Measurements from ENCODE around the gene MYOM1.
"Not testable (repeated sequence)": the region's sequence is repeated elsewhere in the genome, so short reads cannot be mapped to it uniquely, and the experiment has no call there.

The MYOM1 gene

GRCh38 chr18:3073353-3073752, 146.4 kb downstream of the MYOM1 start:
- DNase-seq: not testable (repeated sequence)

- no peak for DNase-seq
Observed at GRCh38 chr18:3071676-3072075, 148.1 kb downstream of the MYOM1 start.

- no peak for DNase-seq
Observed at GRCh38 chr18:3069671-3070433, 149.9 kb downstream of the MYOM1 start.

DNA sequence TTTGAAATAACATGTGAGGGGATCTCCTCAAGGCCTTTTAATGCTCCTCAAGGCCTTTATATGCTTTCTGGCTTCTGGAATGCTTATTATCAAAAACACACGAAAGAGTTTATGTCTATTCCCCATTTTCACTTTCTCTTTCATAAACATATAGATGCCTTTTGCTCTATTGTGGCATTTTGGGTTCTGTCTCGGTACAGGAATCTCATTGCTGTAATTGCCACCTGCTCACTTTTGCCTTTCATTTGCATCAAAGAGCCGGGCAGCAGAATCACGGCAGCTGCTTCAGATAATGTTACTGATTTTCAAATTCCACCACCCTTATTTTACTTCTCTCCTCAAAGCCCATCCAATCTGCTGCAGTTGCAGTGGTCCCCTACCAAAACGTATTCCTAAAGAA, 152.0 kb downstream of the MYOM1 start:
- DNase-seq: no peak

DNA sequence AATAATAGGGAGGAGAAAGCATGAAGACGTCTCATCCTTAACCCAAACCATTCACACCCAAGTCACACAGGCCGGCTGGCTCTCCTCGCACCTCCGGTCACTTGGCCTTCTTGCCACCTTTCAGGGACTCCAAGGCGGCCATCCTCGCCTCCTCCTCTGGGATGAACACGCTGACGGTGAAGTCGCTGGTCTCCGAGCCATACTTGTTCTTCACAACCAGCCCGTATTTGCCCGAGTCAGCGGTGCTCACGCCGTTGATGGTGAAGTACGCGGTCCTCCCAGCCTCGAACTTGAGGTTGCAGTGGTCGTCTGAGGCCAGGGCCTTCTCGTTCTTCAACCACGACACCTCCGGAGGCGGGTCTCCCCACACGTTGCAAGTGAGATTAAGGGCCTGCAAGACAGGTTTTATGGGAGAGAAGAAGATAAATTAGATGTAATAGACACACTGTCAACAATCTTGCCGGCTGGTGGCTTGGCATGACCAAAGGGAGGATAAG, 152.6 kb downstream of the MYOM1 start:
- DNase-seq: no peak

- no peak for DNase-seq
Observed at GRCh38 chr18:3066341-3067110, 153.2 kb downstream of the MYOM1 start.

DNA sequence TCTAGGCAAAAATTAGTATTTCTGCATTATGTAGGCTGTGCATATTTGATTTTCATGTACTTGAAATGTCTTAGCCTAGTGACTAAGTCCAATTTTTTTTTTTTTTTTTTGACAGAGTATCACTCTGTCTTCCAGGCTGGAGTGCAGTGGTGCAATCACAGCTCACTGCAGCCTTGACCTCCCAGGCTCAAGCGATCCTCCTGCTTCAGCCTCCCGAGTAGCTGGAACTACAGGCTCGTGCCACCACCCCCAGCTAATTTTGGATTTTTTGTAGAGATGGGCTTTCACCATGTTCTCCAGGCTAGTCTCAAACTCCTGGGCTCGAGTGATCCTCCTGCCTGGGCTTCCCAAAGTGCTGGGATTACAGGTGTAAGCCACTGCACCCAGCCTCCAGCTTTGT, 156.0 kb downstream of the MYOM1 start:
- DNase-seq: not testable (repeated sequence)

DNA sequence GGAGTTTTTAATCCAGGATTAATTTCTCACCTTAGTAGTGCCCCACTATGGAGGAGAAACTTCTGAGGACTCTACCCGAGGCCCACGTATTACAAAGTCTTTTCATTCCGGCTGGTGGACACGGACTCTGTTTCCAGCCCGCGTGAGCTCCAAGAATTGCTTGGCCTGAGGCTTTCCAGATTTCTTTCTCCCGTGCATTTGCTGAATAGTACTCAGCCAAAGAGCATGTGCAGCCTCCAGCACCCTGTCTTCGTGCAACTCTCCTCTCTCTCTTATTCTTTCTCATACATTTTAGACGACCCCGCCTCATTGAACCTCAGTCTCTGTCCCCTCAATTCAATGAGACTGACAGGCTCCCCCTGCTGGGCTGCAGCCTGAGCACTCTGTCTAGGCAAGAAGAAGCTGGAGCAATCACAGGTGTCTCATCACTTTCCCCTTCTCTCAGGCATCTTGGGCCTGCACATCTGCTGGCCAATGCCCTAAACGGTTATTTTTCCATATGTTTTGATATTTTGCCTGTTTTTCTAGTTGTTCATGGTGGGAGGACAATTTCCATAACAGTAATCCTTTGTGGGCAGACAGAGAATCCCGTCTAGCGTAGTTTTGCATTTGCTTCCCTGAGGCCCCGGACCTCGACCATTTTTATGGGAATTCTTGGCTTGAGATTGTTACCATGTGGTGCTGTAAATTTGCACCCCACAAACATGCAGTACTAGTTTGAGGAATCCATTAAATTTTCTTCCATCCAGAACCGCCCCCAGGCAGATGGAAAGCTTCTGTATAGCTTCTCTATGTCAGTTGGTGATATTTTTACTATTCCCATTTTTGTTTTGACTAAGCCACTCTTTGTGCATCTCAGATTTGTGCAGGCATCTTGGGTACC, 156.7 kb downstream of the MYOM1 start:
- DNase-seq: no peak

DNA sequence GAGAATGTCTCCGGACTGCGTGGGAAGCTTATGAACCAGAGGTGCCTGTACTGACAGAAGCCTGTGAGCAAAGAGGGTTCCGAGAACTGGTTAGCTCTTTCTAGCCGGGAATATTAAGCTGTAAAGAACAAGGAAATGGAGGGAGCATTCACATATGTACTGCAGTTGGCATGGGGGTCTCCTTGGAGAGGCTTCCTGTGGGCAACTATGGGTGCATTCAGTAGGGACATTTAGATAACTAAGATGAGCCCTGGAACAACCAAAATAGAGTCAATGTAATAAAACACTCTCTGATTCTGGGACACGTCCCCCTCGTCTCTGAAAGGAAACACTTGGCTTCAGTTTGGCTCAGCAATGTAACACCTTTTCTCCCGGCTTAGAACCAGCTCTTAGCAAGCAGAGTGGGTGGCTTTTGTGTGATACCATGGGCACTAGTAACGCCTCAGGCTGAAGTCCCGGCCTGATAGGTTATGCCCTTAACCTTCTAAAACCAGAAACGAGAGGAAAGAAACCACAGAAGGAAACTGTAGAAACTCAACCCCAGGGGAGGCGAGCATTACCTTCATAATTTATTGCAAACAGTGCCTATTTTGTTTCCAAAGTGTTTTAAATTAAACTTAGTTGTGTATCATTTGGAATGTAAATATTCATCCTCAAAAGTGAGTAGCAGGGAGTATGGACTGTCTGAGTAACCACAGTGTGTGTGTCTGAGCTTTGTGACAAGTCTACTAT, 158.0 kb downstream of the MYOM1 start:
- no peak for DNase-seq

DNA sequence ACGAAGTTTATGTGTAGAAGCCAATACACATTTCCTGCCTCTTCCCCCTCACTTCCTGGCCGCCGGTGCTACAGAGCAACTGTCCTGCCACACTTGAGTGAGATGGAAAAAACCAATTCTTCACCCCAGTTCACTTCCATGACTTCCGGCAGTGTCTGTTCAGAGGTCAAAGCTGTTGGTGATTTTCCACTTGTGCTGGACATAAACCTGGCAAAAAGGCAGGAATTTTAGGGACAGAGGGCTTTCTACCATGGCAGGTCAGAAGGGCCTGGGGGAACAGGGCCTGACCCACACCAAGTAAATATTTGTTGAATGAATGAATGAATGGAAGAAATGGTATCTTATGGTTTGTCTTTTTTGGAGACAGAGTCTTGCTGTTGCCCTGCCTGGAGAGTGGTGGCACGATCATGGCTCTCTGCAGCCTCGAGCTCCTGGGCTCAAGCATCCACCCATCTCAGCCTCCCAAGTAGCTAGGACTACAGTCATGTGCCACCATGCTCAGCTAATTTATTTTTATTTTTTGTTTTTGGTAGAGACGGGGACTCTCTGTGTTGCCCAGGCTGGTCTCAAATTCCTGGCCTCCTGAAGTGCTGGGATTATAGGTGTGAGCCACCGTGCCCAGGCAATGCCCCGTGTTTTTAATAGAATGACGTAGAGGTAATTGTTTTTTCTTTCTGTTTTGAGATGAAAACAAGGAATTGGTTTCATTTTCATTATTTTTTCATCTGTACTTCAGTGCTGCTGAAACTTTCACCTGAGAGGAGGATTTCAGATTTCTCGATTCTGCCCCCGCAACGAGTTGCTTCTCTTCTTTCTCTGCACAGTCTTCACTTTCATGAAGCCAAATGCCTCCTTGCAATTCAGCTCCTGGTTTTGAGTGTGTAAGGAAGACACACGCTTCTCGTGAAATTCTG, 158.8 kb downstream of the MYOM1 start:
- DNase-seq: no peak

GRCh38 chr18:3059272-3059671, 160.5 kb downstream of the MYOM1 start:
- DNase-seq: no peak

GRCh38 chr18:3058328-3059191, 161.2 kb downstream of the MYOM1 start:
- DNase-seq: no peak

GRCh38 chr18:3057526-3057925, 162.2 kb downstream of the MYOM1 start:
- DNase-seq: no peak

DNA sequence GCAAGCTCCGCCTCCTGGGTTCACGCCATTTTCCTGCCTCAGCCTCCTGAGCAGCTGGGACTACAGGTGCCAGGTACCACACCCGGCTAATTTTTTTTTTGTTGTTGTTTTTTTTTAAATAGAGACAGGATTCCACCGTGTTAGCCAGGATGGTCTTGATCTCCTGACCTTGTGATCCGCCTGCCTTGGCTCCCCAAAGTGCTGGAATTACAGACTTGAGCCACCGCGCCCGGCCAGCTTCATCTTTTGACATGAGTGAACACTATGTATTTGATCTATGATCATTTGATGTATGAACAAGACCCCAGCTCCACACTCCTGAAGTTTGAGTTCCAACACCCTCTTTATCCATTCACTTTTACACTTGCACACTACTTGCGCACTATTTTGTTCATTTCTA, 163.5 kb downstream of the MYOM1 start:
- no peak for DNase-seq

- DNase-seq: no peak
Observed at GRCh38 chr18:3055816-3056215, 164.0 kb downstream of the MYOM1 start.

DNA sequence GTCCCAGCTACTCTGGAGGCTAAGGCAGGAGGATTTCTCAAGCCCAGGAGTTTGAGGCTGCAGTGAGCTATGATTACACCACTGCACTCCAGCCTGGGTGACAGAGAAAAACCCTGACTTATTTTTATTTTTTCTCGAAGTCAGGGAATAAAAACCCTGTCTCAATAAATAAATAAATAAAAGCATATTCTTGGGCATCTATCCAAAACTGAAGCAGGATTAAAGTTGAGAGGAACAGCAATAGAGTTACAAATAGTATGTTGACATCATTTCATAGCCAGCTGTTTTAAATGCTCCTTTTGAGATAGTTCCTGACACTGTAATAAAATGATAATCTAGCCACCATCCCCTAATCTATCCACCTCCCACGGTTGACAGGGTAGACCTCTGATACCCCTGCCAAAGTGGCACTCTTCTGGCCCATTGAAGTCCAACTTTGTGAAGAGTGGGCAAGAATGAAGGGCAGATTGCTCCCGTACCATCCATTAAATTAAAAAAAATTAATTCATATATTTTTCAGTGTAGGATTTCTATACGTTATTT, 164.5 kb downstream of the MYOM1 start:
- no peak for DNase-seq

GRCh38 chr18:3054780-3055179, 165.0 kb downstream of the MYOM1 start:
- DNase-seq: no peak

GRCh38 chr18:3054214-3054613, 165.6 kb downstream of the MYOM1 start:
- no peak for DNase-seq

DNA sequence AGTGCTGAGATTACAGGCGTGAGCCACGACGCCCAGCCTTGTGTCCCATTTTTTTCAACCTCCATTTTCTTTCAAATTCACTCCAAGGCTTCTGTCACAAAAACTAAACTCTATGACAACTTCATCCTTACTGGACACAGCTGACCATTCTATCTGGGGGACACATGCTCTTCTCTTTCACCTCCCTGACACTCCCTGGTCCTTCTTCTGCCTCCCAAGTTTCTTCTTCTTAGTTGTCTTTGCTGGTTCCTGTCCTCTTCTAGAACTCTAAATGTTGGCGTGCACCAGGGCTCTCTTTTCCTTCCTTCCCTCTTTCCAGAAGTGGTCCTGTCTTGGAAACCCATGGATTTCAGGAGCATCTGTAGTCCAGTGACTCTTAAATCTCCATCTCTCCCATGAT, 166.7 kb downstream of the MYOM1 start:
- DNase-seq: no peak

- no peak for DNase-seq
Observed at GRCh38 chr18:3052411-3052758, 167.4 kb downstream of the MYOM1 start.
